Endodermal cell (in vitro differentiated cells): ENCODE measurements around the gene MTFR1L. TPM values are rescaled to one million over a fixed set of nuclear protein-coding genes. Genes with fewer than 3 reads are reported as not detected.

Experiments used
- DNase-seq: peaks from one replicate; pipeline ENCODE4 v3.0.0-alpha.2; 2017
- H3K27ac ChIP-seq: 2 replicates; pipeline ENCODE4 v1.5.1; 2013; ENCODE audit warnings: mild to moderate bottlenecking, low read depth, low read length, moderate library complexity
- H3K27me3 ChIP-seq: 2 replicates; pipeline ENCODE4 v1.6.1; 2013; ENCODE audit warnings: mild to moderate bottlenecking, low read length, moderate library complexity; ENCODE audit not compliant: insufficient read depth, control insufficient read depth, poor library complexity, severe bottlenecking
- H3K36me3 ChIP-seq: 2 replicates; pipeline ENCODE4 v1.7.0; 2013; ENCODE audit warnings: mild to moderate bottlenecking, low read length, moderate library complexity; ENCODE audit not compliant: control insufficient read depth, insufficient read depth
- H3K4me1 ChIP-seq: one replicate; pipeline ENCODE4 v1.7.0; 2013; ENCODE audit warnings: low read length; ENCODE audit not compliant: control insufficient read depth, insufficient read depth
- H3K4me3 ChIP-seq: 2 replicates; pipeline ENCODE4 v1.5.1; 2013; ENCODE audit warnings: mild to moderate bottlenecking, low read length, moderate library complexity
- H3K9ac ChIP-seq: 2 replicates; pipeline ENCODE4 v1.6.1; 2013; ENCODE audit warnings: mild to moderate bottlenecking, low read length, moderate library complexity; ENCODE audit not compliant: poor library complexity, severe bottlenecking; ENCODE audit errors: extremely low read depth
- H3K9me3 ChIP-seq: 2 replicates; pipeline ENCODE4 v1.6.1; 2013; ENCODE audit warnings: mild to moderate bottlenecking, low read length, moderate library complexity; ENCODE audit not compliant: control insufficient read depth
- H3K27ac Mint-ChIP-seq: 2 replicates; pipeline ENCODE4 v1.8.0; 2020; ENCODE audit warnings: mixed read lengths
- H3K27me3 Mint-ChIP-seq: 2 replicates; pipeline ENCODE4 v1.8.0; 2021; ENCODE audit warnings: mild to moderate bottlenecking, mixed read lengths; ENCODE audit not compliant: insufficient read depth
- H3K36me3 Mint-ChIP-seq: 2 replicates; pipeline ENCODE4 v1.8.0; 2020; ENCODE audit warnings: low read depth, mixed read lengths
- H3K4me1 Mint-ChIP-seq: 2 replicates; pipeline ENCODE4 v1.8.0; 2020; ENCODE audit warnings: mixed read lengths
- H3K4me3 Mint-ChIP-seq: 2 replicates; pipeline ENCODE4 v1.8.0; 2020; ENCODE audit warnings: mild to moderate bottlenecking, moderate library complexity, mixed read lengths
- H3K9me3 Mint-ChIP-seq: 2 replicates; pipeline ENCODE4 v1.8.0; 2020; ENCODE audit warnings: mild to moderate bottlenecking, mixed read lengths
- WGBS, 2 experiments: methylation state at CpG; one replicate each; pipeline versions ENCODE4 v1.1.5 to v1.1.7; 2013; ENCODE audit warnings: missing lambda C conversion rate in 2 of 2, mixed read lengths in 1 of 2; ENCODE audit not compliant: insufficient coverage in 1 of 2, insufficient read length in 1 of 2; 5-methylcytosine and 5-hydroxymethylcytosine counted together
- total RNA-seq, 2 donors: library from RNA; stranded (reverse); fragmentation: NEBNext Ultra II Directional in 1 of 2; extraction: Animal tissue kit (Norgen Biotek cat#: 25700) in 1 of 2; gene quantifications; 2 replicates in 1 of 2; 3 replicates in 1 of 2; pipeline ENCODE4 v1.2.1, GENCODE V29; 2021
- TF ChIP-seq, protein P1 (sequence below): fragments of 200-600 bp; sonication (generic); conservative IDR thresholded peaks from 2 replicates; pipeline ENCODE4 v1.5.0; 2021; ENCODE audit warnings: antibody characterized with exemption, mild to moderate bottlenecking

Gene MTFR1L
- total RNA-seq, 2 donors from 2014 or later, result 31.6 to 36.2 TPM

DNA sequence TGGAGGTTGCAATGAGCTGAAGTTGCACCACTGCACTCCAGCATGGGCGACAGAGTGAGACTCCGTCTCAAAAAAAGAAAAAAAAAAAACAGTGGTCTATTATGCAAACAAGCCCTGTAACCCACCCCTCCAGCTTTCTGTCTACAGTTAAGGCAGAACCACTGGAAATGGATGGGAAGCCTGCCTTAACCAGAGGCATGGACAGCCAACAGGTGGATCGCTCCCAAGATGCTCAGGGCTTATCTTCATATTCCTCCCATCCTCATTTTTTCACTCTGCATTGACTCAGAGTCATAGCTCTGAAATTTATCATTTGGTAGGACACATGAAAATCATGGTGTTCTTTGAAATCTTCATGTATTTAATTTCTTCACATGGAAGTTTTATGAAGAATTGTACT lies 8.7 kb downstream of the MTFR1L start:
- Histone ChIP-seq H3K4me3 (no peak overlapping the region), H3K9me3 (no peaks in the 10 kb centered on the region), H3K27ac (no peak overlapping the region), H3K4me1 (peaks cover 23% of the 10 kb centered on the region), H3K27me3 (peaks cover 20% of the 10 kb centered on the region), H3K9ac (no peak overlapping the region), H3K36me3 (peaks cover 57% of the 10 kb centered on the region)
- Mint-ChIP-seq H3K36me3 (peaks cover 63% of the 10 kb centered on the region), H3K27ac (no peak overlapping the region), H3K4me3 (no peak overlapping the region), H3K4me1 (peaks cover 21% of the 10 kb centered on the region), H3K27me3 (peaks cover 15% of the 10 kb centered on the region), H3K9me3 (no peaks in the 10 kb centered on the region)
- TF ChIP-seq, protein P1, sequence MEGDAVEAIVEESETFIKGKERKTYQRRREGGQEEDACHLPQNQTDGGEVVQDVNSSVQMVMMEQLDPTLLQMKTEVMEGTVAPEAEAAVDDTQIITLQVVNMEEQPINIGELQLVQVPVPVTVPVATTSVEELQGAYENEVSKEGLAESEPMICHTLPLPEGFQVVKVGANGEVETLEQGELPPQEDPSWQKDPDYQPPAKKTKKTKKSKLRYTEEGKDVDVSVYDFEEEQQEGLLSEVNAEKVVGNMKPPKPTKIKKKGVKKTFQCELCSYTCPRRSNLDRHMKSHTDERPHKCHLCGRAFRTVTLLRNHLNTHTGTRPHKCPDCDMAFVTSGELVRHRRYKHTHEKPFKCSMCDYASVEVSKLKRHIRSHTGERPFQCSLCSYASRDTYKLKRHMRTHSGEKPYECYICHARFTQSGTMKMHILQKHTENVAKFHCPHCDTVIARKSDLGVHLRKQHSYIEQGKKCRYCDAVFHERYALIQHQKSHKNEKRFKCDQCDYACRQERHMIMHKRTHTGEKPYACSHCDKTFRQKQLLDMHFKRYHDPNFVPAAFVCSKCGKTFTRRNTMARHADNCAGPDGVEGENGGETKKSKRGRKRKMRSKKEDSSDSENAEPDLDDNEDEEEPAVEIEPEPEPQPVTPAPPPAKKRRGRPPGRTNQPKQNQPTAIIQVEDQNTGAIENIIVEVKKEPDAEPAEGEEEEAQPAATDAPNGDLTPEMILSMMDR, result no peak
- WGBS, 2 experiments, result 90 to 100% methylated on average over 1 to 3 of the region's 3 CpGs
- no peak for DNase-seq

DNA sequence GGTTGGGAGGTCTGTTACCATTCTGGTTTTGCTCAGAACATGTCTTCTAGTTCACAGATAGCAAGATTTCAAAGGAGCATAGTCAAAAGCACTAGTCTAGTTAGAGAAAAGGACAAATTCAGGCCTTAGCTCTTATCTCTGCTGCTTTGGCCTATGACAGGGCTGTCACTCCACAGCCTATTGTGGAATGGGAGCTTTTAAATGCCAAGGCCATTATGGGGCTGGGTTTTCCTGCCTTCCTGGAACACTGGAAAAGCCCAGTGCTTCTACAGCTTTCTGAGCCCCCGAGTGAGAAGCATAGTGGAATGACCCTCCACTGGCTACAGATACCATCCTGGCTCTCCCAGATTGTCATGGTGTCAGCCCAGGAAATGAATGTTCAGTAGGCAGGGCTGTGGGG lies 9.3 kb downstream of the MTFR1L start:
- Mint-ChIP-seq H3K27me3 (peaks cover 15% of the 10 kb centered on the region), H3K4me1 (peaks cover 24% of the 10 kb centered on the region), H3K36me3 (peaks cover 65% of the 10 kb centered on the region), H3K9me3 (no peaks in the 10 kb centered on the region), H3K27ac (no peak overlapping the region), H3K4me3 (no peak overlapping the region)
- Histone ChIP-seq H3K9me3 (no peaks in the 10 kb centered on the region), H3K27ac (no peak overlapping the region), H3K4me3 (no peak overlapping the region), H3K9ac (no peak overlapping the region), H3K36me3 (peaks cover 57% of the 10 kb centered on the region), H3K4me1 (peaks cover 23% of the 10 kb centered on the region), H3K27me3 (peaks cover 20% of the 10 kb centered on the region)
- no peak for DNase-seq
- 93 to 100% methylated on average over 1 of the region's 1 CpG for WGBS, 2 experiments
- TF ChIP-seq, protein P1, result no peak

DNA sequence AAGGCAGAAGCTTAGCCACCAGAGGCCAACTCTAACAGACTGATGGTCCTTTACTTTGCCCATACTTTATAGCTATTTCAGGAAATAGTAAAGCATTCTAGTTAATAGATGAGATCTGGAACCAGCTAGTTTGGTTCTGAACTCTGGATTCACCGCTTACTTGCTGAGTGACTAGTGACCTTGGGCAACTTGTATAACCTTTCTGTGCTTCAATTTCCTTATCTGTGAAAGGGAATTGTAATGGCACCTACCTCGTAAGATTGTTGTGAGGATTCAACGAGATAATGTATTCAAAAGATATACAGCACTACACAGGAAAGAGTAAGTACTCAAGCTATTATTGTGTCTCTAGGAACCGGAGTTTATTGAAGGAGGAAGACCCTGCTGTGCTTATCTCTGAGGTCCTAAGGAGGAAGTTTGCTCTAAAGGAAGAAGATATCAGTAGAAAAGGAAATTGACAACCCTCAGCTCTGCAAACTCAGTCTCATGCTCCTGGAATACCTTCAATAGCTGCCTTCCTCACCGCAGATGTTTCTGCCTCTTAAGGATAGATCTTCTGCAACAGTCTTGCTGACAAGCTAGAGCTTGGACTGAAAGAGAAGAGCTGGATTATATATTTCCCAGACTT lies 11.9 kb downstream of the MTFR1L start:
- no peak overlapping the region for H3K27ac Mint-ChIP-seq
- H3K27me3 Mint-ChIP-seq, result peaks cover 15% of the 10 kb centered on the region
- peaks cover 68% of the 10 kb centered on the region for H3K36me3 ChIP-seq
- DNase-seq, result no peak
- peaks cover 31% of the 10 kb centered on the region for H3K4me1 Mint-ChIP-seq
- no peak overlapping the region for H3K9ac ChIP-seq
- H3K9me3 Mint-ChIP-seq, result no peaks in the 10 kb centered on the region
- H3K36me3 Mint-ChIP-seq, result peaks cover 76% of the 10 kb centered on the region
- no peak overlapping the region for H3K27ac ChIP-seq
- H3K9me3 ChIP-seq, result no peaks in the 10 kb centered on the region
- H3K4me3 Mint-ChIP-seq, result no peak overlapping the region
- H3K27me3 ChIP-seq, result peaks cover 20% of the 10 kb centered on the region
- no peak overlapping the region for H3K4me3 ChIP-seq
- TF ChIP-seq, protein P1, result no peak
- H3K4me1 ChIP-seq, result peaks cover 23% of the 10 kb centered on the region
- WGBS, 2 experiments, result 57 to 72% methylated on average over 2 to 5 of the region's 5 CpGs
